COLO668 (cell line): Measurements from ENCODE around the gene PRR18.

ENCODE experiments used
- DNase-seq: peaks from one replicate; lab custom pipeline; 2025; ENCODE audit not compliant: unreplicated experiment; lab: John Stamatoyannopoulos, UW

Gene PRR18

GRCh38 chr6:166307082-166308032 is 835 bp downstream of the PRR18 start:
- peak; percentile 73 for DNase-seq

DNA sequence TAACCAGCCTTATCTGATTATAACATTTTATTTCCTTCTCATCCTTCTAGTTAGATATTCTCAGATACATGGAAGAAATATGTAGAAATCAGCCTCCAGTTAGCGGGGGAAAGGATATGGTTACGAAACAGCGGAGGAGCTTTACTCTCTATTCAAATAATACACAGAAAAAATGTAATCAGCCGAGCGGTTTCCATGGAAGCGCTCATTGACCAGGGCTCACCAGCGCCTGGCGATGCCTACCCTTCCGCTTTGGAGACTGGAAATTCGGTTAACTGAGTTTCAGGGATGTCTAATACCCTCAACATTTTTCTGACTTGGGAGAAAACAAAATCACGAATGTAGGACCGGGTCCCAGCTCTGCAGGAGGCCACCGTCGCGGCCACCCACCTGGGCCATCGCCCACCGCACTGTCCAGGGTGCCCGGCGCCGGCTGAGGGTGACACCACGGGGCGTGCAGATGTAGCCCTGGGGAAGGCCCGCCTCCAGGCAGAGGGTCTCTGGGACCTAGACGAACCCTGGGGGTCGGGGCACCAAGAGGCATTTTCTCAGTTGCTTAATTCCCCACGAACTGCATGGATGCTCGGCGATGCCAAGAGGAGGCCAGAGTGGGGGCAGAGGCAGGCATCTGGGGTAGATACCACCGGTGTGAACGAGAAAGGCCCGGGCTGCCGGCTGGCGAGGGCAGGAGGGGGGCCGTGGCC is 1.7 kb downstream of the PRR18 start:
- peak; percentile 61 for DNase-seq

DNA sequence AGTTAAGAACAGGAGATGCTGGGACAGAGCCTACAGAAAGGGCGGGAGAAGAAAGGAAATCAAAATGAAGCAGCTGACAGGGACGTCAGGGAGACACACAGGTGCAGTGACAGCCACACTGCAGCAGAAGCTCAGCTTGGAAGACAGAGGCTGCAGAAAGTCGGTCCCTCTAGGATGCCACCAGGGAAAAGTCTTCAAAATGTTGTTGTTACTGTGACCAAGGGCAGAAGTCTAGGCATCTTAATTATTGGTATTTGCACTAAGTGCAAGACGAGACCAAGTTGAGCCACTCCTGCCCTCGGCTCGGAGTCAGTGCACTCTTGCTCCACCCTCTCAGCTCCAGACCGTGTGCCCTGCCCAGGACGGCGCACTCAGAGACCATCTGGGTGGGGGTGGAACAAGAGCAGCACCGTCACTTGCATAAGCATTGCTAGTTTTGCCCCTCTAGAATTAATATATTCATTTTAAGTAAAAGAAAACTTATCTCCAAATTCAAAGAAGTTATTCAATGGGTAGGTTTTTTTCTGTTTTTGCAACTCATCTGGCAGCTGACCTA is 2.6 kb downstream of the PRR18 start:
- no peak for DNase-seq

DNA sequence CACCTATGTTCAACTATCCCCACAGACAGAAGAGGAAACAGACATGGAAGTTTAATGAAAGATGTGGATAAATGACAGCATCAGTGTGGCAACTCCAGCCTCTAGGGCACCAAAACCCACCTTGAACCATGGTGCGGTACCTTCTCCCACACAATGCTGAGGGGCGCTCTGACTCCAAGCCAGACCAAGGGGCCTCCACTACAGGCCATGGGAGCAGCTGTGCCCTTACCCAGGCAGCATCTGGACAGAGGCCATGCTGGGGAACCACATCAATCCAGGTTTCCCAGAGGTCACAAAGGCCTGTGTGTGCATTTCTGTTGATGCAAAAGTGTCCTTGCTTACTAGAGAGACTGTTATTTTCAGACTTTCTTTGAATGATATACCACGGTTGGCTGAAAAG is 4.1 kb downstream of the PRR18 start:
- no peak for DNase-seq

GRCh38 chr6:166301611-166302529 is 6.3 kb downstream of the PRR18 start:
- DNase-seq = no peak

- no peak for DNase-seq
Measured at GRCh38 chr6:166300357-166300987, 7.7 kb downstream of the PRR18 start.

GRCh38 chr6:166297606-166298005 is 10.6 kb downstream of the PRR18 start:
- no peak for DNase-seq

GRCh38 chr6:166296035-166296883 is 11.9 kb downstream of the PRR18 start:
- no peak for DNase-seq

GRCh38 chr6:166293731-166294584 is 14.2 kb downstream of the PRR18 start:
- no peak for DNase-seq

GRCh38 chr6:166289207-166290060 is 18.8 kb downstream of the PRR18 start:
- no peak for DNase-seq

- peak; percentile 9 for DNase-seq
Measured at GRCh38 chr6:166286839-166287271, 21.3 kb downstream of the PRR18 start.

GRCh38 chr6:166285233-166285632 is 23.0 kb downstream of the PRR18 start:
- DNase-seq = no peak

DNA sequence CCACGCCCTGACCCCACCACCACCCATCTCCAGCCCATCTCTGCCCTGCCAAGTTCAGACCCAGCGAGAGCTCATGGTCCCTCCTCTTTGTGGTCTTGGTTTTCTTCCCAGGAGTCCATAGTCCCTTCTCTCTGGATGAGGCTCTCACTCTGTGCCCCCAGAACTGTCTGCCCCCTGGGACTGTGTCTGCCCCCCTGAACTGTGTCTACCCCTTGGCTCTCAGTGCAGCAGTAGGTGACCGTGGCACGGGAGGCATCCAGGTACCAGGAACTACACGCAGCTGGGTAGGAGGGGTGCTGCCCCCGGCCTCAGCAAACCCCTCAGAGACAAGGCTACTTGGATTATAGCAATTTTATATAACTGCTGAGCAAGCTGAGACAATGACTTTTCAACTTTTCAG is 23.6 kb downstream of the PRR18 start:
- no peak for DNase-seq

DNA sequence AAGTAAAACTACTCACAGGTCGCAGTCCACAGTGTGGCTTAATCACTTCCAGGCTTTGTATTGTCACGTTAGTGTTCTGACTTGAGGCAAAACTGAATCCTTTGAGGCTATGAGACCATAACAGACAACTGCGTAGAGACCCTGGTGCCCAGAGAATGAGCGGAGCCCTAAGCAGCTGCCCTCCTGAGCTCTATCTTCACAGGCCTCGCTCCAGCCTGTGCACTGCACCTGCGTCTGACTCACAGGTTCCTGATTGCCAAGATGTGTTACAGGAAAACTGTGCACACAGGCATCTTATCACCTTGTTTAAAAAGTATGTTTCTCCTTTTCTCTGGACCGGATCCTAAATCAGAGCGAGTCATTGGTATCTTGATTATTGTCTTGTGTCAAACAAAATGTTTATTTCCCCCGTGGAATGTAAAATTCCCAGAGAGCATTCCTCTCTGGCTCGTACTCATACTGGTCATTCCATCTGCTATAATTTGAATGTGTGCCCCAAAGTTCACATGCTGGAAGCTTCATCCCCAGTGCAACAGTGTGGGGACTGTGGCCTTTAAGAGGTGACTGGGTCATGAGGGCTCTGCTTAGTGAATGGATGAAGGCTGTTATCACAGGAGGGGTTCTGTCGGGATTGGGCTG is 25.7 kb downstream of the PRR18 start:
- no peak for DNase-seq

DNA sequence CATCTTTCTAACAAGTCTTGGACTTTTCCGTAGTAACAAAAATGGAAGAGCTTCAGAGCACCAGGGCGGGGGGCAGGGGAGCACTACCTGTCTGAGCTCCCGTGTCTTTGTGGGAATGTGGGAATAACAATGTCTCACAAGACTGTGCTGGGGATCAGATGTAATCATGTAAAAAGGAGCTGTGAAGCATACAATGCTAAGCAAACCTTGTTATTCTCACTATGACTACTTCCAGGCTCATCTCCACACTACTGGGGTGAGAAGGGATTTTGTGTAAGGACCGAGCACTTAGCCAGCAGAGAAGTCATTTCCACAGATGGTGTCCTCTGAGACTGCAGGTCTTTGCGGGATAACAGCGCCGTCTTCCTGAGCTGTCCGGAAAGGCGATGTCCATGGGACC is 27.1 kb downstream of the PRR18 start:
- DNase-seq = no peak

GRCh38 chr6:166279393-166279679 is 28.9 kb downstream of the PRR18 start:
- no peak for DNase-seq
